HCT116 (cell line): Measurements from ENCODE around the gene KCNV2. TPM values are rescaled to one million over a fixed set of nuclear protein-coding genes. Genes with fewer than 3 reads are reported as not detected.

Experiments used
- ATAC-seq: fragments of 200-7000 bp; cut with Tn5 transposase; 2 replicates; pipeline ENCODE4 v1.9.1; 2020; ENCODE audit warnings: mild to moderate bottlenecking, moderate library complexity
- BruUV-seq: library from RNA; stranded (reverse); fragments of 400-500 nt; replicated peaks from 2 replicates; lab custom pipeline; 2021; lab: Mats Ljungman, UMichigan
- CTCF ChIA-PET: fragments of 300-600 bp; sonication (Branson Sonifier 250); formaldehyde crosslinking; loops from one replicate; lab custom pipeline; 2021; ENCODE audit warnings: antibody characterized with exemption; lab: Charles Lee
- POLR2A ChIA-PET: fragments of 300-600, 350-600 bp; sonication (Branson Sonifier 250); formaldehyde crosslinking; loops from one replicate; lab custom pipeline; 2021; ENCODE audit warnings: antibody characterized with exemption; lab: Charles Lee
- RAD21 ChIA-PET, 2 experiments: fragments of 300-600 bp; sonication (Branson Sonifier 250); formaldehyde crosslinking; loops; one replicate each; lab custom pipeline; 2023; ENCODE audit warnings: low total read pairs in 2 of 2; ENCODE audit not compliant: uncharacterized antibody in 2 of 2, unreplicated experiment in 2 of 2, low non-redundant PET in 1 of 2; lab: Charles Lee
- DNase-seq: peaks from one replicate; pipeline ENCODE4 v3.0.0-alpha.2; 2010; ENCODE audit warnings: low read depth, low spot score
- H2AFZ ChIP-seq: fragments of 200-600 bp; shearing (Covaris generic), sonication (generic); 2 replicates; pipeline ENCODE4 v1.6.1; 2017; ENCODE audit warnings: low read depth, mixed run types, mixed read lengths, antibody characterized with exemption, low read length; ENCODE audit not compliant: poor library complexity, severe bottlenecking
- H3K27ac ChIP-seq: 2 replicates; pipeline ENCODE4 v1.5.1; 2012; ENCODE audit warnings: low read depth, low read length
- H3K27me3 ChIP-seq: fragments of 200-600 bp; sonication (generic); 2 replicates; pipeline ENCODE4 v1.6.1; 2016; ENCODE audit warnings: mixed run types, low read length, mixed read lengths; ENCODE audit not compliant: insufficient read depth
- H3K36me3 ChIP-seq, 2 experiments: fragments of 200-500 bp in 1 of 2; fragments of 200-600 bp in 1 of 2; sonication (Bioruptor generic) in 1 of 2; sonication (generic) in 1 of 2; 2 replicates each; pipeline versions ENCODE4 v1.5.1 to v1.6.1; 2014 to 2016; ENCODE audit warnings: low read length in 2 of 2, inconsistent platforms in 1 of 2, mixed read lengths in 1 of 2, mixed run types in 1 of 2; ENCODE audit not compliant: insufficient read depth in 2 of 2, control insufficient read depth in 1 of 2
- H3K4me1 ChIP-seq, 2 experiments: fragments of 200-600 bp in 1 of 2; sonication (generic) in 1 of 2; 2 replicates each; pipeline versions ENCODE4 v1.5.1 to v1.6.1; 2012 to 2017; ENCODE audit warnings: low read length in 2 of 2, inconsistent platforms in 1 of 2, mild to moderate bottlenecking in 1 of 2, mixed read lengths in 1 of 2, mixed run types in 1 of 2, moderate library complexity in 1 of 2; ENCODE audit not compliant: insufficient read depth in 2 of 2, control insufficient read depth in 1 of 2
- H3K4me2 ChIP-seq: fragments of 200-600 bp; sonication (generic); 2 replicates; pipeline ENCODE4 v1.6.1; 2017; ENCODE audit warnings: mixed run types, low read length, mixed read lengths
- H3K4me3 ChIP-seq, 2 experiments: fragments of 200-600 bp in 1 of 2; sonication (generic) in 1 of 2; replicated peaks in 1 of 2; 2 replicates each; pipeline ENCODE4 v1.5.1; 2011 to 2016; ENCODE audit warnings: low read length in 2 of 2, control low read depth in 1 of 2, low read depth in 1 of 2, mild to moderate bottlenecking in 1 of 2, mixed read lengths in 1 of 2, mixed run types in 1 of 2
- H3K79me2 ChIP-seq: fragments of 200-600 bp; sonication (generic); 2 replicates; pipeline ENCODE4 v1.6.1; 2017; ENCODE audit warnings: mild to moderate bottlenecking, mixed run types, low read length, moderate library complexity, mixed read lengths; ENCODE audit not compliant: insufficient read depth
- H3K9ac ChIP-seq: fragments of 200-600 bp; sonication (generic); 2 replicates; pipeline ENCODE4 v1.6.1; 2016; ENCODE audit warnings: low read length, mixed read lengths
- H3K9me2 ChIP-seq: fragments of 200-600 bp; sonication (generic), shearing (Covaris generic); 2 replicates; pipeline ENCODE4 v1.6.1; 2017; ENCODE audit warnings: mixed run types, mild to moderate bottlenecking, moderate library complexity; ENCODE audit not compliant: insufficient read depth
- H3K9me3 ChIP-seq, 2 experiments: fragments of 200-500 bp in 1 of 2; fragments of 200-600 bp in 1 of 2; sonication (Bioruptor generic) in 1 of 2; sonication (generic) in 1 of 2; 2 replicates each; pipeline ENCODE4 v1.6.1; 2014 to 2017; ENCODE audit warnings: low read length in 2 of 2, mixed read lengths in 2 of 2, inconsistent platforms in 1 of 2, low read depth in 1 of 2, mild to moderate bottlenecking in 1 of 2, mixed run types in 1 of 2, moderate library complexity in 1 of 2; ENCODE audit not compliant: control insufficient read depth in 1 of 2, insufficient read depth in 1 of 2
- H4K20me1 ChIP-seq: fragments of 200-600 bp; sonication (generic), shearing (Covaris generic); 2 replicates; pipeline ENCODE4 v1.6.1; 2017; ENCODE audit warnings: mixed run types, mild to moderate bottlenecking, moderate library complexity; ENCODE audit not compliant: insufficient read depth
- CBX3 ChIP-seq: IDR thresholded peaks from 2 replicates; pipeline ENCODE4 v1.6.1; 2012; ENCODE audit warnings: low read depth
- EGR1 ChIP-seq: IDR thresholded peaks from 2 replicates; pipeline ENCODE4 v1.6.1; 2012; ENCODE audit warnings: low read depth
- ELF1 ChIP-seq: IDR thresholded peaks from 2 replicates; pipeline ENCODE4 v1.6.1; 2012; ENCODE audit warnings: low read depth, borderline replicate concordance
- EZH2 ChIP-seq: fragments of 200-600 bp; sonication (generic); IDR thresholded peaks from 2 replicates; pipeline ENCODE4 v1.6.1; 2017; ENCODE audit warnings: antibody characterized with exemption, mixed run types
- EZH2phosphoT487 ChIP-seq: fragments of 200-600 bp; IDR thresholded peaks from 2 replicates; pipeline ENCODE4 v1.6.1; 2018; ENCODE audit warnings: antibody characterized with exemption, borderline replicate concordance
- POLR2AphosphoS5 ChIP-seq: IDR thresholded peaks from 2 replicates; pipeline ENCODE4 v1.6.1; 2011; ENCODE audit warnings: mild to moderate bottlenecking, low read depth, low read length, moderate library complexity
- RAD21 ChIP-seq: IDR thresholded peaks from 2 replicates; pipeline ENCODE4 v1.6.1; 2012; ENCODE audit warnings: low read depth, mild to moderate bottlenecking
- TCF7L2 ChIP-seq: IDR thresholded peaks from 2 replicates; pipeline ENCODE4 v1.7.0; 2011; ENCODE audit warnings: borderline replicate concordance, inconsistent platforms; ENCODE audit not compliant: insufficient read depth, insufficient read length; ENCODE audit errors: extremely low read depth
- ZNF274 ChIP-seq: fragments of 200-500 bp; sonication (Bioruptor generic); IDR thresholded peaks from 2 replicates; pipeline ENCODE4 v1.6.1; 2014; ENCODE audit warnings: mild to moderate bottlenecking, low read depth, low read length, inconsistent platforms
- intact Hi-C: fragments of 100-400 bp; cut with micrococcal nuclease; formaldehyde crosslinking; loops from 2 replicates; pipeline ENCODE4 v1.10.0; 2022
- total RNA-seq: library from RNA; stranded (reverse); gene quantifications from one replicate; pipeline ENCODE4 v1.2.1, GENCODE V29; 2021; ENCODE audit not compliant: unreplicated experiment
- TF ChIP-seq, protein P1 (sequence below), 3 experiments: fragments of 200-600 bp in 1 of 3; sonication (generic) in 1 of 3; IDR thresholded peaks in 2 of 3; conservative IDR thresholded peaks in 1 of 3; 2 replicates each; pipeline ENCODE4 v1.5.1; 2012 to 2017; ENCODE audit warnings: low read depth in 2 of 3, low read length in 2 of 3, antibody characterized with exemption in 1 of 3, borderline replicate concordance in 1 of 3, control low read depth in 1 of 3, mild to moderate bottlenecking in 1 of 3, mixed read lengths in 1 of 3, mixed run types in 1 of 3, moderate library complexity in 1 of 3; ENCODE audit not compliant: insufficient read depth in 1 of 3

KCNV2 gene
- total RNA-seq, 1 experiment from 2014 or later = not detected

DNA sequence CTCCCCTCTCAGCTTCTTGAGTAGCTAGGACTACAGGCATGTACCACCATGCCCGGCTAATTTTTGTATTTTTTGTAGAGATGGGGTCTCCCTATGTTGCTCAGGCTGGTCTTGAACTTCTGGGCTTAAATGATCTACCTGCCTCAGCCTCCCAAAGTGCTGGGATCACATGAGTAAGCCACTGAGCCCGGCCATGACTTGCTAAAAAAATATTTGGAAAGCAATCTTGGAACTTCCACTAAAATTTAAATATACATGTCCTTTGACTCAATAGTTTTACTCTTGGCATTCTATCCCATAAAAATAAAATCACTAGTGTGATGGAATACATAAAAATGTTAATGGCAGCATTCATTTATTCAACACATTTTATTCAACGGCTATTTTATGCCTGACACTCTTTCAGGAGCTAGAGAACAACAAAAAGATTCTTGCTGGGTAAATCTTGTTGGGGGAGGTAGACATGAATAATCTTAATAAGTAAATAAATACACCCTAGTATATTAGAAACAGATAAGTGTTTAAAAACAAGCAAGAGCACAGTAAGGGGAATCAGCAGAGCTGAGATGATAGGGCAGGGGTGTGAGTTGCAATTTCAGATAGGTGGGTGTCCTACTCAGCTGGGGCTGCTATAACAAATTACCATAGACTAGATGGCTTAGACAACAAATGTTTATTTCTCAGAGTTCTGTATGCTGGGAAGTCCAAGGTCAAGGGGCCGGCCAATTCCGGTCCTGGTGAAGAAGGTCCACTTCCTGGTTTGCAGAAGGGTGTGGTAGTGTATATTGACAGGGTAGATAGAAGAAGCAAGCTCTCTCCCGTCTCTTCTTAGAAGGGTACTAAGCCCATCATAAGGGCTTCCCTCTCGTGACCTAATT is 50.7 kb downstream of the KCNV2 start:
- Histone ChIP-seq H4K20me1 (peaks cover 3% of the 10 kb centered on the region; the same call in 1 of the 2 replicates), H3K4me1 (no peaks in the 10 kb centered on the region), H3K79me2 (peaks cover 11% of the 10 kb centered on the region), H3K36me3 (peaks cover 4 to 34% of the 10 kb centered on the region in 2 experiments; a peak in 3 of 4 replicates), H3K4me2 (no peak overlapping the region), H3K27ac (no peak overlapping the region), H2AFZ (no peak overlapping the region), H3K9ac (no peak overlapping the region), H3K9me2 (no peaks in the 10 kb centered on the region), H3K27me3 (no peaks in the 10 kb centered on the region), H3K9me3 (0 out of 4 replicates have a peak, but pooled peaks cover 0 to 1% of the 10 kb centered on the region in 2 experiments), H3K4me3 (no peak overlapping the region)
- CTCF ChIA-PET = no interaction called here
- intact Hi-C loops = no loop called here
- POLR2A ChIA-PET = no interaction called here
- RAD21 ChIA-PET = no interaction called here
- TF ChIP-seq ZNF274 (no peak), RAD21 (no peak)
- no TSS peak for BruUV-seq
- DNase-seq (no peak), ATAC-seq (no peak)

DNA sequence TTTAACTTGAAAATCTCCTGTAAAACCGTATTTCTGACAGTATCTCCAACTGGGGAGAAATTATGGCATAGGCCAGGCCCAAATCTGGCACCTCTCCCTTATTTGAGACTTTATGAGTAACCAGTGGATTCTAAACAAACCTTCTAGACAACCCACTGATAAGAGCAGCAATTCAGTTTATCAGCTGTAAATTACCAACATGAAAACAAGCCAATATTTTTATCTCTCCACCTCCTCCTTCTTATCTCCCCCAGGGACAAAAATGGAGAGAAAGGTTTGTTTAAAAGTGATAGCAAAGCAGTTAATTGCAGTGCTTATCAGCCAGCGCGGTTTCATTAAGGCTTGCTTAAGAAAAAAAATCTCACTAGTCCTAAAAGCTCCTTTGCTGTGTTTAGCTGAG is 53.8 kb downstream of the KCNV2 start:
- POLR2A ChIA-PET = no interaction called here
- intact Hi-C loops = no loop called here

More for the DNA sequence above, 53.8 kb downstream of the KCNV2 start:
- no peak for TF ChIP-seq RAD21
- no peak for TF ChIP-seq CBX3
- TF ChIP-seq, protein P1, sequence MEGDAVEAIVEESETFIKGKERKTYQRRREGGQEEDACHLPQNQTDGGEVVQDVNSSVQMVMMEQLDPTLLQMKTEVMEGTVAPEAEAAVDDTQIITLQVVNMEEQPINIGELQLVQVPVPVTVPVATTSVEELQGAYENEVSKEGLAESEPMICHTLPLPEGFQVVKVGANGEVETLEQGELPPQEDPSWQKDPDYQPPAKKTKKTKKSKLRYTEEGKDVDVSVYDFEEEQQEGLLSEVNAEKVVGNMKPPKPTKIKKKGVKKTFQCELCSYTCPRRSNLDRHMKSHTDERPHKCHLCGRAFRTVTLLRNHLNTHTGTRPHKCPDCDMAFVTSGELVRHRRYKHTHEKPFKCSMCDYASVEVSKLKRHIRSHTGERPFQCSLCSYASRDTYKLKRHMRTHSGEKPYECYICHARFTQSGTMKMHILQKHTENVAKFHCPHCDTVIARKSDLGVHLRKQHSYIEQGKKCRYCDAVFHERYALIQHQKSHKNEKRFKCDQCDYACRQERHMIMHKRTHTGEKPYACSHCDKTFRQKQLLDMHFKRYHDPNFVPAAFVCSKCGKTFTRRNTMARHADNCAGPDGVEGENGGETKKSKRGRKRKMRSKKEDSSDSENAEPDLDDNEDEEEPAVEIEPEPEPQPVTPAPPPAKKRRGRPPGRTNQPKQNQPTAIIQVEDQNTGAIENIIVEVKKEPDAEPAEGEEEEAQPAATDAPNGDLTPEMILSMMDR (IDR thresholded peaks at IDR 0.05 in 2 of 3, conservative IDR thresholded peaks at IDR 0.05 in 1 of 3; ENCODE audit: borderline replicate concordance in 1 of 3, insufficient read depth in 1 of 3, low read depth in 2 of 3, low read length in 2 of 3) = no peak
- TF ChIP-seq EGR1 = no peak
- TF ChIP-seq EZH2phosphoT487 = no peak
- TF ChIP-seq POLR2AphosphoS5 = no peak
- no peak for TF ChIP-seq EZH2
- no peak for TF ChIP-seq TCF7L2
- no peak for TF ChIP-seq ELF1
- Histone ChIP-seq H3K9ac (no peak overlapping the region), H3K36me3 (peaks cover 6 to 57% of the 10 kb centered on the region in 2 experiments; a peak in 3 of 4 replicates), H2AFZ (no peak overlapping the region), H3K4me2 (no peak overlapping the region), H3K9me2 (no peaks in the 10 kb centered on the region), H4K20me1 (peaks cover 3% of the 10 kb centered on the region; the same call in 1 of the 2 replicates), H3K27ac (no peak overlapping the region), H3K79me2 (peaks cover 41% of the 10 kb centered on the region), H3K27me3 (no peaks in the 10 kb centered on the region), H3K4me3 (no peak overlapping the region), H3K9me3 (peaks cover 4 to 10% of the 10 kb centered on the region in 2 experiments; a peak in 2 of 4 replicates), H3K4me1 (no peaks in the 10 kb centered on the region)
- BruUV-seq = no TSS peak
- ChIA-PET RAD21 (no interaction called here), CTCF (no interaction called here)
- ATAC-seq = no peak
- DNase-seq = no peak
